ENCODE data around the gene PSMA4.
"Not testable (repeated sequence)": the region's sequence is repeated elsewhere in the genome, so short reads cannot be mapped to it uniquely, and the experiment has no call there.

DNA sequence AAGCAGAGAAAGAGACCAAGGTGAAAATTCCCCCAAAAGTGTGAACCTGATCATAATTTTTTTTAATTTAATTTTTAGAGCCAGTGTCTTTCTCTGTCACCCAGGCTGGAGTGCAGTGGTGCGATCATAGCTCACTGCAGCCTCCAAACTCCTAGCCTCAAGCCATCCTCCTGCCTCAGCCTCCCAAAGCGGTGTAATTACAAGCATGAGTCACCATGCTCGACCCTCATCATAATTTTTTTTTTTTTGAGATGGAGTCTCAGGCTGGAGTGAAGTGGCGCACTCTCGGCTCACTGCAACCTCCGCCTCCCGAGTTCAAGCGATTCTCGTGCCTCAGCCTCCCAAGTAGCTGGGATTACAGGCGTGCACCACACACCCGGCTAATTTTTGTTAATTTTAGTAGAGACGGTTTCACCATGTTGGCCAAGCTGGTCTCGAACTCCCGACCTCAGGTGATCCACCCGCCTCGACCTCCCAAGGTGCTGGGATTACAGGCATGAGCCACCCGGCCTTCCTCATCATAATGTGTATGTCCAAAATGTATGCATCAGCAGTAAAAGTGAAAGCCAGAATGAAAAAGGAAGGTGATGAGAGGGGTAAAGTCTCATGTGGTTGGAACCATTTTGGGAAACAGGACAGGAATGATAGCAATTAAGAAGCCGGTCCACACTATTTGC, 642 bp upstream of the PSMA4 start:
- TF ChIP-seq POLR2A (IDR thresholded peaks at IDR 0.05; ENCODE audit: low read depth, low read length); PAX5 (IDR thresholded peaks at IDR 0.05; ENCODE audit: insufficient read depth, low read length, severe bottlenecking); TAF1 (IDR thresholded peaks at IDR 0.05; ENCODE audit: low read depth, low read length); POLR2AphosphoS5 (IDR thresholded peaks at IDR 0.05; ENCODE audit: low read depth, low read length); POU2F2 (IDR thresholded peaks at IDR 0.05; ENCODE audit: low read depth, low read length); SPI1 (IDR thresholded peaks at IDR 0.05; ENCODE audit: low read depth, low read length): not testable (repeated sequence)

Measured in GM12891 (cell line).